ENCODE data around the gene YPEL1. TPM values are rescaled to one million over a fixed set of nuclear protein-coding genes. Genes with fewer than 3 reads are reported as not detected.

YPEL1 gene
- total and polyA plus RNA-seq, 2 of the 13 experiments (the other 11 are each of a cell fraction or from before 2014, with no cell fraction given), result 0.33 to 2.5 TPM

- TF ChIP-seq CREBL2 (CRISPR knock-in tag; IDR thresholded peaks at IDR 0.05; ENCODE audit: borderline replicate concordance) (no peak), POGK (CRISPR knock-in tag; conservative IDR thresholded peaks at IDR 0.05) (0 out of 2 replicates have a peak, but pooled peaks have one; percentile 62), EEA1 (CRISPR knock-in tag; IDR thresholded peaks at IDR 0.05; ENCODE audit: borderline replicate concordance) (peak; percentile 66; the same call in 1 of the 2 replicates), ZNF276 (CRISPR knock-in tag; IDR thresholded peaks at IDR 0.05; ENCODE audit: low read depth) (peak; percentile 48; the same call in 1 of the 2 replicates), ZNF772 (CRISPR knock-in tag; IDR thresholded peaks at IDR 0.05) (no peak), PAXIP1 (CRISPR knock-in tag; conservative IDR thresholded peaks at IDR 0.05) (no peak), RAD51 (IDR thresholded peaks at IDR 0.05; ENCODE audit: borderline replicate concordance) (no peak), IRX3 (CRISPR knock-in tag; IDR thresholded peaks at IDR 0.05; ENCODE audit: borderline replicate concordance, low read depth) (peak; percentile 95; the same call in 1 of the 2 replicates), ZNF30 (CRISPR knock-in tag; IDR thresholded peaks at IDR 0.05) (no peak), NFRKB (IDR thresholded peaks at IDR 0.05) (no peak), THAP7 (CRISPR knock-in tag; IDR thresholded peaks at IDR 0.05) (no peak), TEAD3 (CRISPR knock-in tag; optimal IDR thresholded peaks at IDR 0.05; ENCODE audit: borderline replicate concordance) (no peak), ZNF343 (CRISPR knock-in tag; IDR thresholded peaks at IDR 0.05) (no peak), ZNF235 (CRISPR knock-in tag; IDR thresholded peaks at IDR 0.05; ENCODE audit: borderline replicate concordance) (0 out of 2 replicates have a peak, but pooled peaks have one; percentile 31), HDAC6 (IDR thresholded peaks at IDR 0.05; ENCODE audit: low read depth, low read length) (no peak), TBP (CRISPR knock-in tag; IDR thresholded peaks at IDR 0.05) (no peak), ZNF775 (CRISPR knock-in tag; IDR thresholded peaks at IDR 0.05; ENCODE audit: borderline replicate concordance) (no peak), MAFF (IDR thresholded peaks at IDR 0.05; ENCODE audit: low read depth, low read length) (no peak), ZBTB7A (CRISPR knock-in tag; IDR thresholded peaks at IDR 0.05) (no peak)
Measured at GRCh38 chr22:21735200-21736083, at the start of gene YPEL1 (continued).

Measured in HepG2 (cell line).